ENCODE results near the gene OR2AK2. TPM values are rescaled to one million over a fixed set of nuclear protein-coding genes. Genes with fewer than 3 reads are reported as not detected.

The OR2AK2 gene
- total and polyA plus RNA-seq, 2 donors (not counting 3 experiments of a cell fraction or from before 2014, with no cell fraction given), result not detected

DNA sequence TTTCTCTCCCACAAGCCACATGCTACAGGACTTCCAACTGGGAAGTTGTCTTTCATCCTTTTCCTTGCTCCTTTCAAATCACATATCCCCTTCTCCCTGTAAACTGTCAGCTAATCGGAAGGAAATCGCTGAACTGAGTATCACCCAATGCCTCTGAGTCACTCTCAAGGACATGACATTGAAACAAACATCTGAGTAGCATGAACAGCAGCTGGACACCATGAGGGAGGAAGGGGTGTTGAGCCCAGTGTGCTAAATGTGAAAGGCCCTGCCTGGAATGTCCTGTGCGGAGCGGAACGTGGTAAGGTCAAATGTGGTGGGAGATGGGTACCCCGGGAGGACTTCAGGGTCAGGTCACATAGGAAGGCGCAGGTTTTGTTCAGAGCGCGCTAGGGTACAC lies 40.2 kb upstream of the OR2AK2 start, which contains the start of gene OR2AJ1:
Gene OR2AJ1 (plus strand): TSS at position 22 of the 400 bp plus-strand sequence. CDS start 8,880 bp downstream, outside the sequence.
- H3K36me3 ChIP-seq (ENCODE audit: control insufficient read depth in 2 of 2, extremely low read depth in 1 of 2, insufficient read depth in 2 of 2, low read length in 2 of 2), result no peaks in the 10 kb centered on the region
- H4K20me1 ChIP-seq (replicated peaks; ENCODE audit: control insufficient read depth, extremely low read depth, insufficient read depth, low read length), result no peaks in the 10 kb centered on the region
- no peak within 1 kb of the TSS for H3K9ac ChIP-seq (replicated peaks; ENCODE audit: extremely low read depth, insufficient read depth, low read length)
- intact Hi-C loops (cut with micrococcal nuclease), result no loop called here
- TF ChIP-seq POLR2A (IDR thresholded peaks at IDR 0.05; ENCODE audit: low read depth, low read length) (no peak), MYC (IDR thresholded peaks at IDR 0.05; ENCODE audit: low read depth, low read length) (no peak), JUN (IDR thresholded peaks at IDR 0.05; ENCODE audit: borderline replicate concordance, insufficient read depth, insufficient read length, low read depth) (no peak), EZH2 (IDR thresholded peaks at IDR 0.05; ENCODE audit: borderline replicate concordance, low read depth, low read length, severe bottlenecking) (no peak), CTCF (IDR thresholded peaks at IDR 0.05; ENCODE audit: extremely low read depth in 1 of 2, insufficient read depth in 1 of 2, low read depth in 1 of 2, low read length in 2 of 2) (no peak), POLR2AphosphoS5 (IDR thresholded peaks at IDR 0.05; ENCODE audit: insufficient read depth, low read depth, low read length) (no peak), GATA2 (IDR thresholded peaks at IDR 0.05; ENCODE audit: insufficient read depth, insufficient read length, low read depth, low read length) (no peak)
- TF ChIP-seq, protein P1, sequence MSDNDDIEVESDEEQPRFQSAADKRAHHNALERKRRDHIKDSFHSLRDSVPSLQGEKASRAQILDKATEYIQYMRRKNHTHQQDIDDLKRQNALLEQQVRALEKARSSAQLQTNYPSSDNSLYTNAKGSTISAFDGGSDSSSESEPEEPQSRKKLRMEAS (IDR thresholded peaks at IDR 0.05; ENCODE audit: insufficient read depth, insufficient read length), result no peak
- H3K79me2 ChIP-seq (ENCODE audit: control insufficient read depth, insufficient read depth, low read length), result no peaks in the 10 kb centered on the region
- H3K4me2 ChIP-seq (ENCODE audit: insufficient read depth, low read length), result no peak within 1 kb of the TSS
- H3K27ac ChIP-seq (ENCODE audit: insufficient read depth, low read depth, low read length), result no peak within 1 kb of the TSS
- BruUV-seq (replicated peaks), result no TSS peak
- H3K9me1 ChIP-seq (replicated peaks; ENCODE audit: control insufficient read depth, extremely low read depth, insufficient read depth, low read length), result no peaks in the 10 kb centered on the region
- H3K4me3 ChIP-seq (replicated peaks in 1 of 3; ENCODE audit: insufficient read depth in 1 of 3, low read depth in 1 of 3, low read length in 3 of 3), result no peak within 1 kb of the TSS
- no peak for DNase-seq (ENCODE audit: low read depth, low spot score)
- dilution Hi-C loops (cut with MboI; ENCODE audit: extremely low pct_ligation_motif_present, low sequenced_read_pairs), result no loop called here
- CTCF ChIA-PET, result no interaction called here
- H3K4me1 ChIP-seq (ENCODE audit: control insufficient read depth, extremely low read depth, insufficient read depth, low read length), result no peaks in the 10 kb centered on the region
- H2AFZ ChIP-seq (ENCODE audit: low read depth, low read length), result no peak within 1 kb of the TSS
- no peaks in the 10 kb centered on the region for H3K27me3 ChIP-seq (ENCODE audit: control insufficient read depth in 2 of 2, insufficient read depth in 2 of 2, low read length in 2 of 2)
- no peaks in the 10 kb centered on the region for H3K9me3 ChIP-seq (replicated peaks; ENCODE audit: control insufficient read depth, insufficient read depth, low read length)
- FAIRE-seq, result no peak
- POLR2A ChIA-PET, result no interaction called here

Measured in endothelial cell of umbilical vein (primary cell).